Gastrocnemius medialis (tissue), 4 donors: ENCODE data around the gene VPS8.

Source experiments
- POLR2A ChIP-seq, 2 donors: fragments of 450-650 bp; IDR thresholded peaks; one replicate each; pipeline ENCODE4 v1.6.1; 2017; ENCODE audit warnings: antibody characterized with exemption in 2 of 2, mild to moderate bottlenecking in 2 of 2, moderate library complexity in 2 of 2
- TF ChIP-seq, protein P1 (sequence below), 5 experiments: fragments of 450-650 bp in 3 of 5; fragments of 200-600 bp in 2 of 5; sonication (generic) in 2 of 5; IDR thresholded peaks in 4 of 5; conservative IDR thresholded peaks in 1 of 5; 1 replicate in 4 of 5; 2 replicates in 1 of 5; pipeline ENCODE4 v1.5.1; 2016 to 2019; ENCODE audit warnings: antibody characterized with exemption in 5 of 5, mild to moderate bottlenecking in 3 of 5, moderate library complexity in 3 of 5

DNA sequence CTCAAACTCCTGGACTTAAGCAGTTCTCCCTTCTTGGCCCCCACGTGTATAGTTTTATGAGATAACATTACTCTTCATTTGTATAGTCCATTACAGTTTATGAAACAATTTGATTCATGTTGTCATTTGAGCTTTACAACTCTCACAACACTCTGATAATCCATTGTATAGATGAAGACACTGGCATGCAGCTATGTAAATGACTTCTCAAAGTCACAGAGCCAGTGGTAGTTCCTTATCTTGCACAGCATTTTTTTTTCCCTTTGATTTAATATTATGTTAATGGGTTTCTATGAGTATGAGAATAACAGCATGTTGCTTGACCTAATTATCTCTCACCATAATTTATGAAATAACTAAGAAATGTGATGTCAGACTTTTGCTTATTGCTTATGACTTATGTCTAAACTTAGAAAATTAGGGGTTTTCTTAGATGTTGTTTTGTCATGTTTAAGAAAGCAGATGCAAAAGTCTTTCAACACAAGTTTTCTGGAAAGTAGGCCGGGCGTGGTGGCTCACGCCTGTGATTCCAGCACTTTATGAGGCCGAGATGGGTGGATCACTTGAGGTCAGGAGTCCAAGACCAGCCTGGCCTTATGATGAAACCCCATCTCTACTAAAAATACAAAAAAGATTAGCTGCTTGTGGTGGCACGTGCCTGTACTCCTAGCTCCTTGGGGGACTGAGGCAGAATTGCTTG, 13.3 kb downstream of the VPS8 start:
- TF ChIP-seq, protein P1, sequence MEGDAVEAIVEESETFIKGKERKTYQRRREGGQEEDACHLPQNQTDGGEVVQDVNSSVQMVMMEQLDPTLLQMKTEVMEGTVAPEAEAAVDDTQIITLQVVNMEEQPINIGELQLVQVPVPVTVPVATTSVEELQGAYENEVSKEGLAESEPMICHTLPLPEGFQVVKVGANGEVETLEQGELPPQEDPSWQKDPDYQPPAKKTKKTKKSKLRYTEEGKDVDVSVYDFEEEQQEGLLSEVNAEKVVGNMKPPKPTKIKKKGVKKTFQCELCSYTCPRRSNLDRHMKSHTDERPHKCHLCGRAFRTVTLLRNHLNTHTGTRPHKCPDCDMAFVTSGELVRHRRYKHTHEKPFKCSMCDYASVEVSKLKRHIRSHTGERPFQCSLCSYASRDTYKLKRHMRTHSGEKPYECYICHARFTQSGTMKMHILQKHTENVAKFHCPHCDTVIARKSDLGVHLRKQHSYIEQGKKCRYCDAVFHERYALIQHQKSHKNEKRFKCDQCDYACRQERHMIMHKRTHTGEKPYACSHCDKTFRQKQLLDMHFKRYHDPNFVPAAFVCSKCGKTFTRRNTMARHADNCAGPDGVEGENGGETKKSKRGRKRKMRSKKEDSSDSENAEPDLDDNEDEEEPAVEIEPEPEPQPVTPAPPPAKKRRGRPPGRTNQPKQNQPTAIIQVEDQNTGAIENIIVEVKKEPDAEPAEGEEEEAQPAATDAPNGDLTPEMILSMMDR (IDR thresholded peaks at IDR 0.05 in 4 of 5, conservative IDR thresholded peaks at IDR 0.05 in 1 of 5): no peak
- no peak for TF ChIP-seq POLR2A (IDR thresholded peaks at IDR 0.05)
